Measurements from ENCODE around the gene EFCAB10.
"Not testable (repeated sequence)": the region's sequence is repeated elsewhere in the genome, so short reads cannot be mapped to it uniquely, and the experiment has no call there.

Gene EFCAB10

GRCh38 chr7:105599080-105599479, 17.8 kb upstream of the EFCAB10 start:
- DNase-seq (ENCODE audit: low spot score): not testable (repeated sequence)

- DNase-seq (ENCODE audit: low spot score): no peak
These were observed 15.6 kb upstream of the EFCAB10 start for GRCh38 chr7:105596866-105597265.

GRCh38 chr7:105594034-105594433, 12.7 kb upstream of the EFCAB10 start:
- DNase-seq (ENCODE audit: low spot score): no peak

- DNase-seq (ENCODE audit: low spot score): no peak
These were observed 10.2 kb upstream of the EFCAB10 start for GRCh38 chr7:105591522-105591921.

GRCh38 chr7:105590793-105591192, 9.5 kb upstream of the EFCAB10 start:
- no peak for DNase-seq (ENCODE audit: low spot score)

GRCh38 chr7:105589356-105590077, 8.2 kb upstream of the EFCAB10 start:
- DNase-seq (ENCODE audit: low spot score): peak; percentile 74

GRCh38 chr7:105587909-105588635, 6.8 kb upstream of the EFCAB10 start:
- DNase-seq (ENCODE audit: low spot score): no peak

GRCh38 chr7:105585850-105586500, 4.7 kb upstream of the EFCAB10 start:
- DNase-seq (ENCODE audit: low spot score): no peak

- DNase-seq (ENCODE audit: low spot score): no peak
These were observed 2.9 kb upstream of the EFCAB10 start for GRCh38 chr7:105584165-105584564.

GRCh38 chr7:105583061-105583460, 1.8 kb upstream of the EFCAB10 start:
- DNase-seq (ENCODE audit: low spot score): no peak

- DNase-seq (ENCODE audit: low spot score): no peak
These were observed 1.1 kb downstream of the EFCAB10 start for GRCh38 chr7:105580022-105580740.

- DNase-seq (ENCODE audit: low spot score): no peak
These were observed 2.8 kb downstream of the EFCAB10 start for GRCh38 chr7:105578496-105578895.

GRCh38 chr7:105577251-105577650, 4.0 kb downstream of the EFCAB10 start:
- DNase-seq (ENCODE audit: low spot score): no peak

- DNase-seq (ENCODE audit: low spot score): no peak
These were observed 9.4 kb downstream of the EFCAB10 start for GRCh38 chr7:105571891-105572290.

GRCh38 chr7:105567821-105568220, 13.5 kb downstream of the EFCAB10 start:
- DNase-seq (ENCODE audit: low spot score): no peak

GRCh38 chr7:105567024-105567423, 14.3 kb downstream of the EFCAB10 start:
- DNase-seq (ENCODE audit: low spot score): no peak

- no peak for DNase-seq (ENCODE audit: low spot score)
These were observed 16.1 kb downstream of the EFCAB10 start for GRCh38 chr7:105565190-105565589.

- DNase-seq (ENCODE audit: low spot score): no peak
These were observed 21.4 kb downstream of the EFCAB10 start for GRCh38 chr7:105559926-105560325.

- no peak for DNase-seq (ENCODE audit: low spot score)
These were observed 43.0 kb downstream of the EFCAB10 start for GRCh38 chr7:105538339-105538738.

- no peak for DNase-seq (ENCODE audit: low spot score)
These were observed 48.4 kb downstream of the EFCAB10 start for GRCh38 chr7:105532709-105533460.

- DNase-seq (ENCODE audit: low spot score): peak; percentile 92
These were observed 49.3 kb downstream of the EFCAB10 start, which contains the start of gene RINT1 for GRCh38 chr7:105531792-105532671. RINT1 (plus strand) TSS chr7:105532201; CDS start chr7:105532316, 115 bp downstream.

Data from iPS-NIHi11 (cell line).